OCI-LY1 (cell line): Measurements from ENCODE around the gene IST1.

Experiments
- H2AFZ ChIP-seq: fragments of 200-600 bp; sonication (generic), shearing (Covaris generic); 2 replicates; pipeline ENCODE4 v1.6.0; 2014; ENCODE audit warnings: antibody characterized with exemption, mild to moderate bottlenecking, low read length
- H3F3A ChIP-seq: fragments of 200-600 bp; sonication (generic), shearing (Covaris generic); 2 replicates; pipeline ENCODE4 v1.6.0; 2014; ENCODE audit warnings: mild to moderate bottlenecking, antibody characterized with exemption, low read length, moderate library complexity; ENCODE audit not compliant: insufficient read depth
- H3K27ac ChIP-seq: fragments of 200-600 bp; sonication (generic); 2 replicates; pipeline ENCODE4 v1.5.1; 2014; ENCODE audit warnings: low read length, mixed run types, mild to moderate bottlenecking, low read depth; ENCODE audit not compliant: poor library complexity, severe bottlenecking
- H3K27me3 ChIP-seq: fragments of 200-600 bp; sonication (generic); 2 replicates; pipeline ENCODE4 v1.6.0; 2014; ENCODE audit warnings: antibody characterized with exemption, mild to moderate bottlenecking, low read length, moderate library complexity; ENCODE audit not compliant: insufficient read depth
- H3K36me3 ChIP-seq: fragments of 200-600 bp; sonication (generic); 2 replicates; pipeline ENCODE4 v1.6.1; 2014; ENCODE audit warnings: mild to moderate bottlenecking, antibody characterized with exemption, low read length, moderate library complexity, mixed read lengths; ENCODE audit not compliant: insufficient read depth
- H3K4me1 ChIP-seq: fragments of 200-600 bp; sonication (generic); 2 replicates; pipeline ENCODE4 v1.5.1; 2014; ENCODE audit warnings: mild to moderate bottlenecking, low read length, moderate library complexity; ENCODE audit not compliant: insufficient read depth, severe bottlenecking
- H3K4me2 ChIP-seq: fragments of 200-600 bp; sonication (generic), shearing (Covaris generic); 2 replicates; pipeline ENCODE4 v1.6.1; 2014; ENCODE audit warnings: low read length
- H3K4me3 ChIP-seq: fragments of 200-600 bp; sonication (generic); 2 replicates; pipeline ENCODE4 v1.5.1; 2014; ENCODE audit warnings: low read length, low read depth, mild to moderate bottlenecking, mixed read lengths; ENCODE audit not compliant: poor library complexity, severe bottlenecking
- H3K79me2 ChIP-seq: fragments of 200-600 bp; shearing (Covaris generic); 2 replicates; pipeline ENCODE4 v1.6.1; 2016; ENCODE audit warnings: mixed run types, low read length, mixed read lengths; ENCODE audit not compliant: insufficient read depth
- H3K9ac ChIP-seq: fragments of 200-600 bp; sonication (generic), shearing (Covaris generic); 2 replicates; pipeline ENCODE4 v1.6.1; 2014; ENCODE audit warnings: mild to moderate bottlenecking, low read length, mixed read lengths
- H3K9me2 ChIP-seq: fragments of 200-600 bp; sonication (generic), shearing (Covaris generic); 2 replicates; pipeline ENCODE4 v1.6.1; 2014; ENCODE audit warnings: low read depth, mild to moderate bottlenecking, low read length, mixed read lengths
- H3K9me3 ChIP-seq: fragments of 200-600 bp; shearing (Covaris generic); 2 replicates; pipeline ENCODE4 v1.6.1; 2014; ENCODE audit warnings: low read length, mixed read lengths
- H4K20me1 ChIP-seq: fragments of 200-600 bp; sonication (generic), shearing (Covaris generic); 2 replicates; pipeline ENCODE4 v1.6.0; 2016; ENCODE audit warnings: mild to moderate bottlenecking, low read length; ENCODE audit not compliant: insufficient read depth
- EZH2 ChIP-seq: fragments of 200-600 bp; sonication (generic), shearing (Covaris generic); IDR thresholded peaks from 2 replicates; pipeline ENCODE4 v1.8.0; 2017; ENCODE audit warnings: borderline replicate concordance, mixed run types, mild to moderate bottlenecking, antibody characterized with exemption, low read length, moderate library complexity, mixed read lengths
- TF ChIP-seq, protein P1 (sequence below): fragments of 200-600 bp; sonication (generic), shearing (Covaris generic); IDR thresholded peaks from 2 replicates; pipeline ENCODE4 v1.5.1; 2017; ENCODE audit warnings: mild to moderate bottlenecking, antibody characterized with exemption, low read length, moderate library complexity, mixed read lengths

Gene IST1

DNA sequence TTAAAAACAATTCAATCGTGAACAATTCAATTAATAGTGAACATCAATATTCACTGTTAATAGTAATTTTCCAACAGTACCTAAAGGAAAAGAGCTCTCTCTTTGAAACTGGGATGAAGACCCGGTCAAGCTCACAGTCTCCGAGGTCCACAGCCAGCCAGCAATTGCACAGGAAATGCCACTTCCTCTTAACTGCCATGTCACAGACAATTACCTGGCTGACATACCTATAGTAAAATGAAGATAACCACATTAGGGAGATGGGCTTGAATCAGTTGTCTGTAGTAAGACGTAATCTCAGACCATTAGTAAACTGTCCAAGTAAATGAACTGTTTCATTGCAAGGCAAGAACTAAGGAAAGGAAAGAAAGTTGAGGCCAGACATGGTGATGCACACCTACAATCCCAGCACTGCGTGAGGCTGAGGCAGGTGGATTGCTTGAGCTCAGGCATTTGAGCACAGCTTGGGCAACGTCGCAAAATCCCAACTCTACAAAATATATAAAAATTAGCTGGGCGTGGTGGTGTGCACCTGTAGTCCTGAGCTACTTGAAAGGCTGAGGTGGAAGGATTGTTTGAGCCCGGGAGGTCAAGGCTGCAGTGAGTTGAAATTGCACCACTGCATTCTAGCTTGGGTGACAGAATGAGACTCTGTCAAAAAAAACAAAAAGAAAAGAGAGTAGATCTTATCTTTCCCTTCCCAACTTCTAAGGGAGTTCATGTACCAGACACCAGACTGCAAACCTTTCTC is 68.0 kb downstream of the IST1 start:
- Histone ChIP-seq H2AFZ (no peak overlapping the region), H3F3A (no peaks in the 10 kb centered on the region)

DNA sequence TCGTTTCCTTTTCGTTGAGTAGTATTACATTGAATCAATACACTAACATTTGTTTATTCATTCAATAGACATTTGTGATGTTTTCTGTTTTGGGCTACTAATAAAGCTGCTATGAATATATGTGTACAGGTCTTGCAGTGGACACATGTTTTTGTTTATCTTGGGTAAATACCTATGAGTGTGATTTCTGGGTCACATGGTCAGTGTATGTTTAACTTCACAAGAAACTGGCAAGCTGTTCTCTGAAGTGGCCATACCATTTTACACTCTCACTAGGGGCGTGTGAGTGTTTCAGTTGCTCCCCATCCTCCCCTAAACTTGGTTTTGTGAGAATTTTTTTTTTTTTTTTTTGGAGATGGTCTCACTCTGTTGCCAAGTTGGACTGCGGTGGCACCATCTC is 69.9 kb downstream of the IST1 start:
- H3K27me3 ChIP-seq: no peaks in the 10 kb centered on the region
- TF ChIP-seq EZH2: no peak
- TF ChIP-seq, protein P1, sequence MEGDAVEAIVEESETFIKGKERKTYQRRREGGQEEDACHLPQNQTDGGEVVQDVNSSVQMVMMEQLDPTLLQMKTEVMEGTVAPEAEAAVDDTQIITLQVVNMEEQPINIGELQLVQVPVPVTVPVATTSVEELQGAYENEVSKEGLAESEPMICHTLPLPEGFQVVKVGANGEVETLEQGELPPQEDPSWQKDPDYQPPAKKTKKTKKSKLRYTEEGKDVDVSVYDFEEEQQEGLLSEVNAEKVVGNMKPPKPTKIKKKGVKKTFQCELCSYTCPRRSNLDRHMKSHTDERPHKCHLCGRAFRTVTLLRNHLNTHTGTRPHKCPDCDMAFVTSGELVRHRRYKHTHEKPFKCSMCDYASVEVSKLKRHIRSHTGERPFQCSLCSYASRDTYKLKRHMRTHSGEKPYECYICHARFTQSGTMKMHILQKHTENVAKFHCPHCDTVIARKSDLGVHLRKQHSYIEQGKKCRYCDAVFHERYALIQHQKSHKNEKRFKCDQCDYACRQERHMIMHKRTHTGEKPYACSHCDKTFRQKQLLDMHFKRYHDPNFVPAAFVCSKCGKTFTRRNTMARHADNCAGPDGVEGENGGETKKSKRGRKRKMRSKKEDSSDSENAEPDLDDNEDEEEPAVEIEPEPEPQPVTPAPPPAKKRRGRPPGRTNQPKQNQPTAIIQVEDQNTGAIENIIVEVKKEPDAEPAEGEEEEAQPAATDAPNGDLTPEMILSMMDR: no peak
- no peaks in the 10 kb centered on the region for H3K36me3 ChIP-seq
- no peaks in the 10 kb centered on the region for H3K79me2 ChIP-seq
- H4K20me1 ChIP-seq: no peaks in the 10 kb centered on the region
- no peak overlapping the region for H3K4me2 ChIP-seq
- H3K4me1 ChIP-seq: peaks cover 16% of the 10 kb centered on the region
- H3K9ac ChIP-seq: no peak overlapping the region
- H3F3A ChIP-seq: no peaks in the 10 kb centered on the region
- H3K27ac ChIP-seq: no peak overlapping the region
- H3K9me2 ChIP-seq: no peaks in the 10 kb centered on the region
- no peaks in the 10 kb centered on the region for H3K9me3 ChIP-seq
- no peak overlapping the region for H2AFZ ChIP-seq
- H3K4me3 ChIP-seq: no peak overlapping the region

More for the DNA sequence above, 68.0 kb downstream of the IST1 start:
- Histone ChIP-seq H3K9me3 (no peaks in the 10 kb centered on the region), H3K79me2 (no peaks in the 10 kb centered on the region), H3K27me3 (no peaks in the 10 kb centered on the region), H3K9me2 (no peaks in the 10 kb centered on the region), H3K27ac (no peak overlapping the region), H3K4me3 (no peak overlapping the region), H4K20me1 (no peaks in the 10 kb centered on the region), H3K36me3 (no peaks in the 10 kb centered on the region), H3K4me1 (peaks cover 16% of the 10 kb centered on the region), H3K4me2 (peak overlapping the region; percentile 20; the same call in 1 of the 2 replicates), H3K9ac (no peak overlapping the region)
- TF ChIP-seq EZH2: no peak
- TF ChIP-seq, protein P1: no peak

DNA sequence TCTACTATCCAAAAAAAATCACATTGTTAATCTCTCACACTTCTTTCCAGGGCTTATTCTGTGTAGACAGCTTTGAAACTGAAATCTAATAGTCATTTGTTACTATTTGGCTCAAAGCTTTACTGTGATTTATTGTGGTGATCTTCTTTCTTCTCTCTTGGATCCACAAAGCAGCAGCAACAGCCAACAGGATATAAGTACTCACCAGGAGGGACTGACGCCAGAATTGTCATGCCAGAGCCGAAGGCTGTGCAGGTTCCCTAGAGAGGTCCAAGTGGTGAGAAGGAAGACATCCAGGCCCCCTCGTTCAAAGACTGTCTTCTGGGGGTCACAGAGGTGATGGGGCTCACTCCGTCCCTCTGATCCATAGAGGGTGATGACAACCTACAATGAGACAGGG is 71.6 kb downstream of the IST1 start:
- Histone ChIP-seq H3K9ac (no peak overlapping the region), H3K9me2 (no peaks in the 10 kb centered on the region), H3K4me2 (no peak overlapping the region), H3K79me2 (no peaks in the 10 kb centered on the region), H3K27ac (no peak overlapping the region), H3K36me3 (no peaks in the 10 kb centered on the region), H2AFZ (no peak overlapping the region), H3K27me3 (no peaks in the 10 kb centered on the region), H3K9me3 (no peaks in the 10 kb centered on the region), H3K4me1 (peaks cover 11% of the 10 kb centered on the region), H3K4me3 (no peak overlapping the region), H4K20me1 (no peaks in the 10 kb centered on the region), H3F3A (no peaks in the 10 kb centered on the region)
- TF ChIP-seq, protein P1: no peak
- no peak for TF ChIP-seq EZH2
